HG03025 (cell line): Measurements from ENCODE around the gene ERP27.

Experiments
- ATAC-seq: cut with Tn5 transposase; IDR thresholded peaks from one replicate; pipeline ENCODE4 v1.9.1; 2021; ENCODE audit warnings: mild to moderate bottlenecking, moderate library complexity; ENCODE audit not compliant: unreplicated experiment, low FRiP score

Gene ERP27

DNA sequence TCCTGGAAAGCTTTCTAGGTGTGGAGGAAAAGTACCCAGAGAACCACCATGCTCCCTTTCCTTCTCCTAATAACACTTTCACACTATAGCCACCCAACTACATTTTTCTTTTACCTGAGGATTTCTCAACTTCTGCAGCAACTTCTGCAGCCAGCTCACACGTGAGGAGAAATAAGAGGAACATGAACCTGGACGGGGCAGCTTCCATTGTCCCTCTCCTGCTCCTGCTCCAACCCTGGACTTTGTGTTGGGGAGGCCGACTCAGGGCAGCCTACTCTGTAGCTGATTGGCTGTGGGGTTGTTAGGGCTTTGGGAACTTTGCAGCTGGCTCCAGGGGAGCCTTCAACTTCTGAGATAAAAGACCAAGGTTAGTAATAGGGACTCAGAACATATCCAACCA is at the start of gene ERP27:
Gene ERP27, minus strand, starts transcription at position 237 of the 400 bp plus-strand sequence. Its CDS starts 29 bp downstream, at position 208.
- ATAC-seq = no peak

DNA sequence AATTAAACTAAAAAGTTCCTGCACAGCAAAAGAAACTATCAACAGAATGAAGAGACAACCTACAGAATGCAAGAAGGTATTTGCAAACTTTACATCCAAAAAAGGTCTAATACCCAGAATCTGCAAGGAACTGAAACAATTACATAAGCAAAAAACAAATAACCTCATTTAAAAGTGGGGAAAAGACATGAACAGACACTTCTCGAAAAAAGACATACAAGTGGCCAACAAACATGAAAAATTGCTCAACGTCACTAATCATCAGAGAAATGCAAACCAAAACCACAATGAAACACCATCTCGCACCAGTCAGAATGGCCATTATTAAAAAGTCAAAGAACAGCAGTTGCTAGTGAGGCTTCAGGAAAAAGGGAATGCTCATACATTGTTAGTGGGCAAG is 49.7 kb upstream of the ERP27 start:
- no peak for ATAC-seq

DNA sequence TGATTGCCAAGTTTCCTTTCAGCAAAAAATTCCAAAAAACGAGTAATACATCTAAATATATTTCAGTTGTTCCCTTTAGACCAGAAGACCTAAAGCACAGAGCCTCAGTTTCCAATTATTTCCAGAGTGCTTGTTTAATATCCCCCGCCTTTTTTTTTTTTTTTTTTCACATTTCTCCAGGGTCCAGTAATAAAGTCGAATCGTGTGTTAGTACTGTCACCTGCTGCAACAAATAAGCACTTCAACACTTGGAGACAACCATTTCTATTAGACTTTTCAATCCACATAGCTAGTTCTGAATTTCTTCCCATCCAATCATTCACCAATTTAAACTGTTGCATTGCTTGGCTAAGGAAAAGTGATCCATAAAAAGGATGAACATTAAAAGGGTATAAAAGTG is 48.1 kb upstream of the ERP27 start:
- no peak for ATAC-seq

DNA sequence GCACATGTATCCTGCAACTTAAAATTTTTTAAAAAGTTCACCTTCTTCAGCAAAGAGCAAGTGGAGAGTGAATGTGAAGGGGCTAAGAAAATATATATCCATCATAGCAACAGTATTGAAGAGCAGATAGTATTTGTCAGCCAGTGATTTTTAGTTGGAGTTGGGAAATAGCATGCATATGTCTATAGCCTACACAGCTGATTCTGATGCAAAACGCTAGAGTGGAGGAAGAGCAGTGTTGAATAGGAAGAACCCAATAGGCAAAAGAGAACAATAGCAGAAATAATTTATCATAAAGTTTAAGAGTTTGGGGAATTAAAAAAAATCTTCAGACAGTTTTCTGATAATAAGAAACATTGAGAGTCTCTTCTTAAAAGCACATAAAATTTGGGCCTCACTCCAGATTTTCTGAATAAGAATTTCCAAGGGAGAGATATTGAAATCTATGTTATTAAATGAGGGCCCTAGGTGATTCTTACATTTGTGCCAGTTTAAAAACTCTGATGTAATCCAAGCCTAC is 46.5 kb upstream of the ERP27 start:
- ATAC-seq = no peak

DNA sequence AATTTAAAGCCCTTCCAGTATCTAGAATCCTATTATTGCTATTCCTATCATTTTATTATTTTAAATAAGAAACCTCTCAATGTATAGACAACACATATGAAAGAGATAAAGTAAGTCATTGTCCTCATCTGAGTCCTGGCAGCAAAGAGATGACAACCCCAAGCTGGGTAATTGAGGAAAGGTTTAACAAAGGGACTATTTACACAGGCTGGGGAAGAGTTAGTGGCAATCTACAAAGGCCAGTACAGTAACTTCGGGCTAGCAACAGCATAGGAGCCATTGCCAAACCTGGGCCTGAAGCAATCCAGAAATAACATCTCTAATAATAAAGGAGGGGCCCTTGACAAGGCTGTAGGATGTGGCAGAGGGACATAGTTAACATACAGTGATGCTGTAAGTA is 45.7 kb upstream of the ERP27 start:
- no peak for ATAC-seq

DNA sequence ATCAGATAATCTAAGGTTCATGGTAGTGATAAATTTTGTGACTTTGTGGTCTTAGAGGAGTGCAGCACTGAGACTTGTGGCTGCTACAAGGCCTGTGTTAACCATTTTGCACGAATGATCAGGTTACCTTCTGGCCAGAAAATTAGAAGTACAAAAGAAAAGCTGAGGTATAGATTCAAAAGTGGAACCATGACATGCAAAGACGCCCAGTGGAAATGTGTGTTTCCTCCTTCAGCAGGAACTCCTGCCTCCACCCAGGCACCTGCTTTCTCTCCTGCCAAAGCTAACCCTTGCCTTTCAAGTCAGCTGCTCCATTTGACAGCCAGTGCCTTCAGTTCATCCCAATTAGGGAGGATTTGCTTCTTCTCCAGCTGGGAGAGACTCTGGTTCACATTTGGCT is 44.7 kb upstream of the ERP27 start:
- ATAC-seq = peak; percentile 73

DNA sequence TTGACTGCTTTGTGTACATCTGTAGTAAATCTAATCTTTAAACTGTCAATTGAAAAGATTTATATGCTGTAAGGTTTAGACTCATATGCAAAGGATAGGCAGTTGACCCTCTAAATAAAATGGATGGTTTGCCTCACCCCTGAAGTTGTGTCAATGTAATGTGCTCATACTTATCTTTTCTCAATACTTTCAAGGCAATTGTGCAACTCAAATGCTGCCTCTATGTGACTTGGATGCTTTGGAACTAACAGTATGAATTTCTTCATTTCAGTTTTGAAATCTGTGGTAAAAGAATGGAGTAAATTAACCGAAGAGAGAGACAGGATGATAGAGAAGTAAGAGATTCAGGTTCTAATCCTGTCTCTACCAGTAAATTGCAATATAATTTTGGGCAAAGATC is 44.2 kb upstream of the ERP27 start:
- ATAC-seq = no peak

DNA sequence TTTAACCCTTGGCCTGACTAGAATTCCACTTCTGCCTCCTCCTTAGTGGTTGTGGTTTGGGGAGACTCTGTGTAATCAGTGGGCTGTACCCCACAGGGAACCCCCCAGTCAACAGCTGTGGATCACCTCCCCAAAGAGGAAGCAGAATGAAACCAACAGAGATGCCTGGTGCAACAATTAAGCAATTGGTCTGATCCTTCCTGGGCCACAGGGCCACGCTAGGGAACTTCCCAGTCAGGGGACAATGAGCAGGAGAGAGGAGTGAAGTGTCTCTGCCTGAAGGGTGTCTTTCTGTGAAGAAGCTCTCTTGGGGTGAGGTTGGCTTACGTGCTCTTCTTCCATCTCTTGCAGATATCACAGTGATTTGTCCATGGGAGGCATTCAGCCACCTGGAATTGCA is 42.7 kb upstream of the ERP27 start:
- ATAC-seq = no peak

DNA sequence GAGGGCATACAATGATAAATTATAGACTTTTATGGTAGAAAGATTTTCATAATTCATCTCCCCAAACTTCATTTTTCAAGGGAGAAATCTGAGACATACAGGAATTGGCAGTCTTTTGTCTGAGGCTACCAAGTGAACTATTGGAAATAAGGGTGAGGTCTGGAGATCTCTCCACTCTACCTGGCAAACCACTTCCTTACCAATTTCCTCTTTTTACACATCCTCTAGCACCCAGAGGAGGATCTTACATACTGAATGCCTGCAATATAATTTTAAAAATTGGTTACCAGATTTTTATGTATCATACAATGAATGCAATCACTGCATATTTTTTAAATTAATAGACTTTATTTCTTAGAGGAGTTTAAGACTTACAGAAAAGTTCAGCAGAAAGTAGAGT is 41.1 kb upstream of the ERP27 start:
- ATAC-seq = no peak

DNA sequence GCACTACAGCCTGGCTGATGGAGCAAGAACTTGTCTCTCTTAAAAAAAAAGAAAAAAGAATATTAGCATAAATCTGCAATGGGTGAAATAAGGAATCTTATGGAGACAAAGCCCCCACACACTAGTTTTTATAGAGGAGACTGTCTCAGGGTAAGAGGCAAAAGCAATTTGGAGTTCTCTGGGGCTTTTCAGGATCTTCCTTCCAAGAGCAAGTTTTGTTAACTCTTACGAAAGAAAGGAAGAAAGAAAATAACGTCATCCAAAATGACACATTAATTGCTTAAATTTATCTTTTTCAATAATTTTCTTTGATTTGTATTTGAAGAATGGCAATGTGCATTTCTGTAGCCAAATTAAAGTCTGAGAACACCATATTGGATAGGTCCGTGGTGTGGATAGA is 38.3 kb upstream of the ERP27 start:
- no peak for ATAC-seq

DNA sequence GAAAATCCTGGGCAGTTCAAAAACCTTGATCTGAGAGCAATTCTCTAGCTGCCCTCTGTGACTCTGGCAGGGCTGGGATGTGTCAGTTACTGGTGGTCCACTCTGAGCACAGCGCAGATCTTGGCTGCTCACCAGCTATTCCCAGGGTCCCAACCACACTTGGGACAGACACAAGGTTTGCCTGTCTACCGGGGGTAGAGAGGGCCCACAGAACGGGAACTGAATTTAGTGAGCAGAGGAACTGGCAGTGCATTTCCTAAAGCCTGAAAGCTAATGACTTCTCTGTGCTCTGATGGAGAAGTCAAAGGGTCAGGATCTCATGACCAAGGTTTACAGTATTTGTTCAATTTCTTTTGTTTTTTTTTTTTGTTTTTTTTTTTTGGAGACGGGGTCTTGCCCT is 37.1 kb upstream of the ERP27 start:
- no peak for ATAC-seq

DNA sequence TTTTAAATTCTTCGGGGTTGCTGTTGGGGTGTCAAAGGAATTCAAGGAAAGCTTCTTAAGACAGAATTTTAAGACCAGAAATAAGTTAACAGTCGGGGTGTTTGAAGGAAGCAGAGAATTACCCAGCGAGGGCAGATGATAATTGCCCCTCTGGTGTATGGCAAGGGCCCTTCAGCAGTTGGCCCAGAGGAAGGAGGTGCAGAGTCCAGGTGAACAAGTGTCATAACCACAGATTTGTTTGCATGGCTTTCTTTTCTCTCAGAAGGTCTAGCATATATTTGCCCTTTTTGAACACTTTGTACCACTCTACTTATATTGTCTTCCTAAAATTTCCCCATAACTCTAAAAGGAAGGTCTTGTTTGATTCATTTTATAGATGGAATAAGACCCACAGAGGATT is 36.3 kb upstream of the ERP27 start:
- no peak for ATAC-seq

DNA sequence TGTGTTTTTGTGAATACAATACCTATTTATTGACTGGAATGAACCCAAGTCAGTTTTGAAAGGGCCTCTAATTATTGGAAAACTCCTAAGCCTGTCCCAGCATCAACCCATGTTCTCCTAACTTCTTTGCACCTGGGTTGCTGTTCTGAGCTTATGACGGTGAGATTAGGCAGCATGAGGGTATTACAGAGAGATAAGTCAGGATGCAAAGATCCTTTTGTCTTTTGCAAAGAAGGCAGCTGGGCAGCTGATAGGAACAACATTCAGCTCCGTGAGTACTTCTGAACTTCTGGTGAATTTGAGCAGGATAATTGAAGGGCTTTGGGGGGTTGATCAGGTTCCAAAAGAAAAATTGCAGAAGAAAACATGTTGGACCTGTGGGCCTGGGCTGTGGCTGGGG is 34.5 kb upstream of the ERP27 start, which contains the start of gene PDE6H:
Gene PDE6H, plus strand, starts transcription at position 227 of the 400 bp plus-strand sequence. CDS start 4,971 bp downstream, outside the sequence.
- no peak for ATAC-seq

DNA sequence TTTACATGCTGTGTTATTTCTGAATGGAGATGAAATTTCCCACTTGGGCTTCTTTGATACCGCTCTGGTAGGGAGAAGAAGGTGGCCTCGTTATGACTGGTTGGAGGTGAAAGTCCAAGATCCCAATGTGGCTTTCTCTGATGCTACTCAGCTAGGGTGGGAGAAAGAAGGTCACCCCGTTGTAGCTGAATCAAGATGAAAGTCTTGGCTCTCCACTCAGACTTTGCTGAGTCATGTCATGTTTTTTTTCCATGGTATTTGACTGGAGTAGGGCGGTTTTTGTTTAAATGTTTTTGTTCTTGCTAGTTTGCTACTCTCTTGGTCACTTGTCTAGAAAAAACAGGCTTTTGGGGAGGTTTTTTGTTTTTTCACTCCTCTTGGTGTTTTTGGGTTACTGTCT is 32.1 kb upstream of the ERP27 start:
- ATAC-seq = no peak

DNA sequence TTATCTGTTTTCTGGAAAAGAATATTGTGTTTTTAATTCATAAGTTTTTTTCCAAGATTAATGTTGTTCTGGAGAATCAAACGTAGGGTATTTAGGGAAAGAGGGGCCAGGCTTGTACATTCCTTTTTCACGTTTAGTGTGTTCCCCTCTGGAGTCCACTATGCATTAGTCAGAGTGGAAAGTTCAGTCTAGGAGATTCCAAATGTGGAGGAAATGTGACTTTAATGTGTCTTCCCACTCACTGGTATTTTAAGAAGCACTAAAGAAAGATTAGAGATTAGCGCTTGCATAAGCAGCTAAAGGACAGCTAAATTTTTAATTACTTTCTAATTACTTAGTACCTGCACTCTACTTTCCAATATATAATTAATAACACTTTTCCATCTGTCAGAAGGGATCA is 30.1 kb upstream of the ERP27 start:
- no peak for ATAC-seq

DNA sequence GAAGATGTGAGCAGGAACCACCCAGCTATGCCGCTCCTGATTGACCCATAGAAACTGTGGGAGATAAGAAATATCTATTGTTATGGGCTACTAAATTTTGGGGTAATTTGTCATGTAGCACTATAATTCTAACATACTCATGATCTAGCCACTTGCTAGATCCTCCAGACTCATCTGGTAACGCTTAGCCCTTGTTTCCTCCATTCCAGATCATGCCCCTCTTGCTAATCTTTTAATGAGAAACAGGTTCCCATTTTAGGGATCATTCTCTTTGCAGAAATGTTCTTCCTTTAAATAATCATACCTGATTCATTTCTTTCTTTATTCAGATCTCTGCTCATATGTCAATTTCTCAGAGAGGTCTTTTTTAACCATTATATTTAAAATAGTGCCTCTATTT is 26.9 kb upstream of the ERP27 start:
- no peak for ATAC-seq

DNA sequence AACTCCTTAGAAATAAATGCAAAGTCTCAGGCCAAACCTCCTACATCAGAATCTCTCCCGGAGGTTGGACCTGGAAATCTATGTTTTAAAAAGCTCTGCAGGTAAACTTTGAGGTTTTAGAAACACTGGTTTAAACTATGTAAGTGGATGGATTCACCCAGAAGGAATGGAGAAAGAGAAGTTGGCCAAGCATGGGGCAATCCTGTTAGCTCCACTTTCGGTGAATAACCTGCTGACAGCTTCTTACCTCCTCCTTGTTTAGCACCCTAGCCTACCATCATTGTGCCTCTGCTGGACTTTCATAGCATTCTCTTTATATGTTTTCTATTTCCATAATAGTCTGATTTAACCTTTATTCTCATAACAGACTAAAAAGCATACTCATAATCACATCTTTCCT is 26.1 kb upstream of the ERP27 start:
- no peak for ATAC-seq

DNA sequence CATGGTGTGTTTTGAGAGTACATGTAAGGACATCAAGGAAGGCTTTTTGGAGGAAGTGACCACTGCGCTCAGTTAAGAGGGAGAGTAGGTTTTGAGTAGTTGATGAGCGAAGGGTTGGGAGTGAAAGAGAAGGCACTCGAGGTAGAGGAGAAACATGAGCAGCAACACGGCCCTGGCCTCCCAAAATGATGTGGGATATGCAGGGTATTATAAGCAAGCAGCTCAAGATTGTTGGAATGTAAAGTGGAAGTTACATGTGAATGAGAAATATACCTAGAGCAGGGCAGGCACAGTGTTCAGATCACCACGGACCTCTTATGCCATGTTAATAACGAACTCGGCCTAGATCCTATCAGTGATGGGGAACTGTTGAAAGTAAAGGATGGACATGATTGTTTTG is 25.2 kb upstream of the ERP27 start:
- no peak for ATAC-seq

DNA sequence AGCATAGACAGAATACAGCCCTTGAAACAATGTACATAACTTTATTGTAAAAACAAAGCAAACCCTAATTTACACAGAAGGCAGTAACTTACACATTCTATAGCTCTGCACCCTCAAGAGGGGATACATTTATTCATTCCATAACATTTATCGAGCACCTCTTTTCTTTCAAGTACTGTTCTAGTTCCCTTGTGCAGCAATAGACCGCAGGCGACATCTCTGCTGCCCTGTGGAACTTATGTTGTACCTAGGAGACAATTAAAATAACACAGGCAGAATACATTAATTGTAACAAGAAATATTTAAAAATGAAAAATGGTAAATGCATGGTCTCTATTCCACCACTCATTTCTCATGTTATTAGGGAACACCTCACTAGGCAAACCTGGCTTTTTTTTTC is 24.5 kb upstream of the ERP27 start:
- no peak for ATAC-seq

DNA sequence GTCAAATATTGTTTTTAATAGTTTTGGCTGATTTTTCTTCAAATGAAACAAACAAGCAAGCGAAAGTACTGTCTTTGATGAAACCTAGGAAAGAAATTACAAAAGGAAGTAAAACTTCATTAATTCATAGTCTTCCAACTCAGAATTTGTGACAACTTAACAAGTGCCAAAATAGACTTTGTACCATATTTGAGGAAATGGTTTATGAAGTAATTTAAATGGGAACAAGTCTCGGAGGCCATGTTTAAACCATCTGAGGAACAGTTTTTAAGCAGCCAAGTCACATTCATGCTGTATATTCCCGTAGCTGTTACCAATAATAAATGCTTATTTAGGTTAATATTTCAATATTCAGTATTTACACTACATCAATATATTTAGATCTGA is 23.8 kb upstream of the ERP27 start:
- ATAC-seq = no peak

DNA sequence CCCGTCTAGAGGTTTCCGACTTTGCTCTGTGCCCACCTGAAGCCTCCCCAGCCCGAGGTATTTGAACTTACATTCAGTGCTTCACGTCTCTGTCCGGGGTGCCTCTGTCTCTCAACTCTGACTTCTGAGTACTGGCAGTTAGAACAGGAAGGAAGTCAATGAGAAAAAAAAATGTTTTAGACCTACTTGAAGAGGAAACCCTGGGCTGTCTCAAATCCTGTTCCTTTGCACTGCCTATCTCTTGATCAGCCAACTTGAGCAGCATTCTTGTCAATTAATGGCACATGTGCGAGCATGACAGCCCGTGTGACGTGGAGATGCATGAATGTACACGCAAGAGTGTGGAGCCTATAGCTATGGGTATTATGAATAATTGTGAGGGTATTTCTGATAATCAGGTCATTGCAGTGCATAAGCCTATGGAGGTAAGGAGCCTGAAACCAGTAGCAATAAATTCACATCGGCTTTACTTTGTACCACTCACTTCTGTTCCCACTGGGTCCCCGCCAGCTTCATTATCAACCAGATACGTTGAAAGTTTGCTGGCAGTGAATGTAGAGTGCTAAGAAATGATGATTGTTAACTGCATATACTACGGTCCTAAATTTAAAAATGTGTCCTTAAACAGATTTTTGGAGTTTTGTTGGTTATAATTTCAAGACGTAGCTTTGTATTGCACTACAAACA is 23.3 kb upstream of the ERP27 start, which contains the start of gene ARHGDIB:
Gene ARHGDIB, minus strand, starts transcription at position 136 of the 687 bp plus-strand sequence. CDS start 10,889 bp downstream, outside the sequence.
- peak; percentile 64 for ATAC-seq
